SK-N-SH (cell line): ENCODE data around the gene CIDEB.

Experiments
- MXI1 ChIP-seq: IDR thresholded peaks from 2 replicates; pipeline ENCODE4 v1.6.1; 2012; ENCODE audit warnings: mild to moderate bottlenecking, low read depth, low read length, improper control_type of control experiment
- PBX3 ChIP-seq: IDR thresholded peaks from 2 replicates; pipeline ENCODE4; 2012
- POLR2AphosphoS5 ChIP-seq: IDR thresholded peaks from 2 replicates; pipeline ENCODE4 v1.6.1; 2012; ENCODE audit warnings: low read depth, low read length
- RAD21 ChIP-seq: IDR thresholded peaks from 2 replicates; pipeline ENCODE4 v1.6.1; 2012; ENCODE audit warnings: mild to moderate bottlenecking, low read length
- RFX5 ChIP-seq: IDR thresholded peaks from 2 replicates; pipeline ENCODE4 v1.6.1; 2012; ENCODE audit warnings: mild to moderate bottlenecking, improper control_type of control experiment, low read length
- TAF1 ChIP-seq: IDR thresholded peaks from 2 replicates; pipeline ENCODE4 v1.6.1; 2012; ENCODE audit warnings: low read depth, mild to moderate bottlenecking, low read length, moderate library complexity, borderline replicate concordance
- USF2 ChIP-seq: fragments of 150-350 bp; IDR thresholded peaks from 2 replicates; pipeline ENCODE4 v1.6.1; 2017; ENCODE audit warnings: antibody characterized with exemption, low read length, low read depth, borderline replicate concordance
- TF ChIP-seq, protein P1 (sequence below): IDR thresholded peaks from 2 replicates; pipeline ENCODE4 v1.4.0; 2012; ENCODE audit warnings: low read depth, borderline replicate concordance
- TF ChIP-seq, protein P2 (sequence below): fragments of 200-600 bp; sonication (generic); IDR thresholded peaks from 2 replicates; pipeline ENCODE4 v1.6.1; 2017; ENCODE audit warnings: antibody characterized with exemption, mild to moderate bottlenecking, moderate library complexity
- TF ChIP-seq, protein P3 (sequence below): IDR thresholded peaks from 2 replicates; pipeline ENCODE4 v1.6.1; 2012; ENCODE audit warnings: mild to moderate bottlenecking, low read depth, low read length, moderate library complexity
- TF ChIP-seq, protein P4 (sequence below): IDR thresholded peaks from 2 replicates; pipeline ENCODE4 v1.4.0; 2012; ENCODE audit warnings: low read depth

GRCh38 chr14:24331731-24332267, 24.0 kb upstream of the CIDEB start:
- TF ChIP-seq, protein P1, sequence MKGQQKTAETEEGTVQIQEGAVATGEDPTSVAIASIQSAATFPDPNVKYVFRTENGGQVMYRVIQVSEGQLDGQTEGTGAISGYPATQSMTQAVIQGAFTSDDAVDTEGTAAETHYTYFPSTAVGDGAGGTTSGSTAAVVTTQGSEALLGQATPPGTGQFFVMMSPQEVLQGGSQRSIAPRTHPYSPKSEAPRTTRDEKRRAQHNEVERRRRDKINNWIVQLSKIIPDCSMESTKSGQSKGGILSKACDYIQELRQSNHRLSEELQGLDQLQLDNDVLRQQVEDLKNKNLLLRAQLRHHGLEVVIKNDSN: no peak
- TF ChIP-seq RAD21 (no peak), POLR2AphosphoS5 (no peak), PBX3 (no peak), RFX5 (no peak), TAF1 (no peak), MXI1 (no peak), USF2 (no peak)
- TF ChIP-seq, protein P2, sequence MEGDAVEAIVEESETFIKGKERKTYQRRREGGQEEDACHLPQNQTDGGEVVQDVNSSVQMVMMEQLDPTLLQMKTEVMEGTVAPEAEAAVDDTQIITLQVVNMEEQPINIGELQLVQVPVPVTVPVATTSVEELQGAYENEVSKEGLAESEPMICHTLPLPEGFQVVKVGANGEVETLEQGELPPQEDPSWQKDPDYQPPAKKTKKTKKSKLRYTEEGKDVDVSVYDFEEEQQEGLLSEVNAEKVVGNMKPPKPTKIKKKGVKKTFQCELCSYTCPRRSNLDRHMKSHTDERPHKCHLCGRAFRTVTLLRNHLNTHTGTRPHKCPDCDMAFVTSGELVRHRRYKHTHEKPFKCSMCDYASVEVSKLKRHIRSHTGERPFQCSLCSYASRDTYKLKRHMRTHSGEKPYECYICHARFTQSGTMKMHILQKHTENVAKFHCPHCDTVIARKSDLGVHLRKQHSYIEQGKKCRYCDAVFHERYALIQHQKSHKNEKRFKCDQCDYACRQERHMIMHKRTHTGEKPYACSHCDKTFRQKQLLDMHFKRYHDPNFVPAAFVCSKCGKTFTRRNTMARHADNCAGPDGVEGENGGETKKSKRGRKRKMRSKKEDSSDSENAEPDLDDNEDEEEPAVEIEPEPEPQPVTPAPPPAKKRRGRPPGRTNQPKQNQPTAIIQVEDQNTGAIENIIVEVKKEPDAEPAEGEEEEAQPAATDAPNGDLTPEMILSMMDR: no peak
- TF ChIP-seq, protein P3, sequence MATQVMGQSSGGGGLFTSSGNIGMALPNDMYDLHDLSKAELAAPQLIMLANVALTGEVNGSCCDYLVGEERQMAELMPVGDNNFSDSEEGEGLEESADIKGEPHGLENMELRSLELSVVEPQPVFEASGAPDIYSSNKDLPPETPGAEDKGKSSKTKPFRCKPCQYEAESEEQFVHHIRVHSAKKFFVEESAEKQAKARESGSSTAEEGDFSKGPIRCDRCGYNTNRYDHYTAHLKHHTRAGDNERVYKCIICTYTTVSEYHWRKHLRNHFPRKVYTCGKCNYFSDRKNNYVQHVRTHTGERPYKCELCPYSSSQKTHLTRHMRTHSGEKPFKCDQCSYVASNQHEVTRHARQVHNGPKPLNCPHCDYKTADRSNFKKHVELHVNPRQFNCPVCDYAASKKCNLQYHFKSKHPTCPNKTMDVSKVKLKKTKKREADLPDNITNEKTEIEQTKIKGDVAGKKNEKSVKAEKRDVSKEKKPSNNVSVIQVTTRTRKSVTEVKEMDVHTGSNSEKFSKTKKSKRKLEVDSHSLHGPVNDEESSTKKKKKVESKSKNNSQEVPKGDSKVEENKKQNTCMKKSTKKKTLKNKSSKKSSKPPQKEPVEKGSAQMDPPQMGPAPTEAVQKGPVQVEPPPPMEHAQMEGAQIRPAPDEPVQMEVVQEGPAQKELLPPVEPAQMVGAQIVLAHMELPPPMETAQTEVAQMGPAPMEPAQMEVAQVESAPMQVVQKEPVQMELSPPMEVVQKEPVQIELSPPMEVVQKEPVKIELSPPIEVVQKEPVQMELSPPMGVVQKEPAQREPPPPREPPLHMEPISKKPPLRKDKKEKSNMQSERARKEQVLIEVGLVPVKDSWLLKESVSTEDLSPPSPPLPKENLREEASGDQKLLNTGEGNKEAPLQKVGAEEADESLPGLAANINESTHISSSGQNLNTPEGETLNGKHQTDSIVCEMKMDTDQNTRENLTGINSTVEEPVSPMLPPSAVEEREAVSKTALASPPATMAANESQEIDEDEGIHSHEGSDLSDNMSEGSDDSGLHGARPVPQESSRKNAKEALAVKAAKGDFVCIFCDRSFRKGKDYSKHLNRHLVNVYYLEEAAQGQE: no peak
- TF ChIP-seq, protein P4, sequence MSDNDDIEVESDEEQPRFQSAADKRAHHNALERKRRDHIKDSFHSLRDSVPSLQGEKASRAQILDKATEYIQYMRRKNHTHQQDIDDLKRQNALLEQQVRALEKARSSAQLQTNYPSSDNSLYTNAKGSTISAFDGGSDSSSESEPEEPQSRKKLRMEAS: no peak
